GM12878 (cell line): ENCODE measurements around the gene ACVR1B.

Experiments
- CTCF ChIP-seq, 3 experiments: IDR thresholded peaks in 2 of 3; conservative IDR thresholded peaks in 1 of 3; 2 replicates each; pipeline ENCODE4 v1.5.1; 2011; ENCODE audit warnings: low read depth in 3 of 3, low read length in 3 of 3, mild to moderate bottlenecking in 3 of 3, control low read depth in 2 of 3, moderate library complexity in 2 of 3, inconsistent platforms in 1 of 3, mixed read lengths in 1 of 3; ENCODE audit not compliant: control insufficient read depth in 2 of 3, insufficient read depth in 1 of 3; ENCODE audit errors: extremely low read depth in 1 of 3
- NFIC ChIP-seq: IDR thresholded peaks from 2 replicates; pipeline ENCODE4 v1.6.1; 2012; ENCODE audit warnings: low read depth, mild to moderate bottlenecking, inconsistent platforms, low read length, moderate library complexity

DNA sequence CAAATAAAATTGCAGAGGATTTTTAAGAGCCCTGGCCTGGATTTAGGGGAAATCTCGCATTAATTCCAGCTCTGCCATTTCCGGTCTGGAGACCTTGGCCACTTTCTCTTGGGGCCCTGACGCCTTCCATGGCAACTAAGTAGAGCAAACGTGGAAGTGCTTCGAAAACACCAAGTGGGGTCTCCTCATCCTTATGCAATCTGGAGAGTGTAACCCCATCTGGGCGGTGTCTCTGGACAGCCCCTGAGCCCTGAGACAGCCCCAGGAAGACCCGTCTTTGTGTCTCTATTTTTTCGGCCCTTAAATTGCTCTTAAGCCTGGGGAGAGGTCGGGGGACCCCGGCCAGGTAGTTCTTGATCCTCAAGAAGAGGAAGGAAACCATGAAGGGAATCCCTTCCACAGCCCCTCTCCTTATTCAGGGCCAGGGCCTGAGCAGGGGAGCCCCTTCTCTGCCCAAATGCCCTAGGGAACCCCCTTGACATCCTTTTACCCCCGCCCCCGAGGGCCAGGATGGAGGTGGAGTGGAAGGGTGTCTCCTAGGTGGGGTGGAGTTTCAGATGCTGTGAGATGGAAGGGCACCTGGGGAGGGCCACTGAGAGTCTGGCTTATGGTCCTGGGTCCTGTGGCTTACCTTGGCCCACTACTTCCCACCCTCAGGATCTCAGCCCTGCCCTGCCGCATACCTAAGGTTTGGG, 82.1 kb downstream of the ACVR1B start:
- no peak for TF ChIP-seq NFIC
- no peak for TF ChIP-seq CTCF (IDR thresholded peaks at IDR 0.05 in 2 of 3, conservative IDR thresholded peaks at IDR 0.05 in 1 of 3; ENCODE audit: control insufficient read depth in 2 of 3, extremely low read depth in 1 of 3, insufficient read depth in 1 of 3, low read depth in 3 of 3, low read length in 3 of 3)
